Skin of body (tissue), 2 donors: ENCODE data around the gene PI4KA. TPM values are rescaled to one million over a fixed set of nuclear protein-coding genes. Genes with fewer than 3 reads are reported as not detected.
"Not testable (repeated sequence)": the region's sequence is repeated elsewhere in the genome, so short reads cannot be mapped to it uniquely, and the experiment has no call there.

Experiments used
- DNase-seq: peaks from one replicate; lab custom pipeline; 2025; lab: John Stamatoyannopoulos, UW
- total RNA-seq: library from RNA; depleted of rRNA; stranded (reverse); fragments of >200 nt; gene quantifications from one replicate; pipeline ENCODE4 v1.2.3, GENCODE V29; 2014

The PI4KA gene
- total RNA-seq, 1 donor from 2014 or later: 40.5 TPM

DNA sequence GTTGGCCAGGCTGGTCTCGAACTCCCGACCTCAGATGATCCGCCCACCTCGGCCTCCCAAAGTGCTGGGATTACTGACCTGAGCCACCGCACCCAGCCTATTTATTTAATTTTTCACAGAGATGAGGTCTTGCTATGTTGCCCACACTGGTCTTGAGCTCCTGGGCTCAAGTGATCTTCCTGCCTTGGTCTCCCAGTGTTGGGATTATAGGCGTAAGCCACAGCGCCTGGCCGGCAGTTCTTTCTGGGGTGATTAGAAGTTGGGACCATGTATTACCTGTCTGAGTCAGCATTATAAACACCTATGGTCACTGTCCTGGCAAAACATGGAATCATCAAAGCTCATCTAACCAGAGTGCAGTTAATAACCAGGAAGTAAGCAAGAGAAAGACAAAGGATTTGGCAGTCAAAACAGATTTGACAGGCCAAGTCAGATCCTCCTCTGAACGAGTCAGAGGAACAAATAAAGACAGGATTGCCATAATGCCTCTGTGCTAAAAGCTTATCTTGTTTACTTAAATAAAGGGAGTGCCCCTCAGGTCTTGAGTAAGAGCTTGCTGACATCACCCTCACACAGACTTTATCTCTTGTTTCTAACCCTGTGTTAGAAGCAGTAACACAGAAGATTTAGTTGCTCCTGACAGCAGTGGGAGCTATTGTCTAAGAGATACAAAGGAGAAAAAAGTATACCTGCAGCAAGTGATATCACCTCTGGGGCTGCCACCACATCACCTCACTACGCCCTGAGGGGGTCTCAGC is 81.0 kb downstream of the PI4KA start:
- DNase-seq: peak; percentile 48

DNA sequence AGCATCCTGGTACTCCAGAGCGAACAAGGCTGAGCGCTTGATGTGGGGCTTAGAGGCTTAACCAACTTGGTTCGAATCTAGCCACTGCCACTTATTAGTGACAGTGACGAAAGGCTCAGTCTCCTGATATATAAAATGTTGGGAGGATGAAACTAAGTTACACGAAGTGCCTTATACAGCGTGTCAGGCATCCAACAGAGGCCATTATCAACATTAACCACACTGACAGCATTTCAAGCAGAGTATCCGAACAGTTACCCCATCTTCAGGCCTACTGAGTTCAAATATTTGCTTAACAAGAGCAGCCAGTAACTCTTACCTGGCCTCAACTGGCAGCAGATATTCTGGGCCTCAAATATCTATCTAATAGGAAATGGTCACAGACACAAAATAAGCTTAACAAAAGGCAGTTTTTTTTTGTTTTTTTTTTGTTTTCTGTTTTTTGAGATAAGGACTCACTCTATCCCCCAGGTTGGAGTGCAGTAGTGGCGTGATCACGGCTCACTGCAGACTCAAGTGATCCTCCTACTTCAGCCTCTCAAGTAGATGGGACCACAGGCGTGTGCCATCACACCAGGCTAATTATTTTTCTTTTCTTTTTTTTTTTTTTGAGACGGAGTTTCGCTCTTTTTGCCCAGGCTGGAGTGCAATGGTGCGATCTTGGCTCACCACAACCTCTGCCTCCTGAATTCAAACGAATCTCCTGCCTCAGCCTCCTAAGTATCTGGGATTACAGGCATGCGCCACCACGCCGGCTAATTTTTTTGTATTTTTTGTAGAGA is 81.8 kb downstream of the PI4KA start:
- no peak for DNase-seq

DNA sequence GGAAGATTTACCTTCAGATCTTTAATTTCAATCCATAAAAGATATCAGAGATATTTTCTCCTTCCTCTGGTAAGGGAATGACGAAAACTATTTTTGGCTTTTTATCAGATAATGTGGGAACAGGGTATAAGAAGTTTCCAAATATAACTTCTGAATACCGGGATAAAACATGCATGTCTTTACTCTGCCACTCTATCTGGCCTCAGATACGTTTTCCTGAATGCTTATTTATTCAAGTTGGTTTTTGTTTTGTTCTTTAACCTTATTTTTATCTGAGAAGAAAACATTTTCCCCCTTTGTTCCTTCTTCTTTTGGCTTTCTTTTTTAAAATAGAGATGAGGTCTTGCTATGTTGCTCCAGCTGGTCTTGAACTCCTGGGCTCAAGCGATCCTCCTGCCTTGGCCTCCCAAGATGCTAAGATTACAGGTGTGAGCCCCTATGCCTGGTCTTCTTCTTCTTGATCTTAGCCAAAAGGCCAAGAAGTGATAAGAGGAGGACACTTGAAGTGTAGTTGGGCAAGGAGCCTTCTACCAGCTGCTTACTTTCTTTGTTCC is 83.2 kb downstream of the PI4KA start:
- DNase-seq: no peak

DNA sequence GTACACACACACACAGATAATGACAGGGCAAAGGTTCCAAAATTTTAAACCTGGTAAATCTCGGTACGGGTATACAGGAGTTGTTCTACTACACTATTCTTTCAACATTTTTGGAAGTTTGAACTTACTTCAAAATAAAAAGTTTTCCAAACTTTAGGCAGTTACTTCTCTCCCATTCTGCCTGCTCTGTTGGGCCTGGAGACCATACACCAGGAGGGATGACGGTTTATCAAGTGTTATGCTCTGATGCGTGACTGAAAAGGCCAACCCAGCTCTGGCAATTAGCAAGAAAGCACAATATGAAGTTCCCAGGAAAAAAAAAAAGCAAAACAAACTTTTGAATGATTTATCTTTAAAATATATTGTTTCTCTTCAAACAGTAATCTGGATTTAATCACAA is 83.7 kb downstream of the PI4KA start:
- no peak for DNase-seq

DNA sequence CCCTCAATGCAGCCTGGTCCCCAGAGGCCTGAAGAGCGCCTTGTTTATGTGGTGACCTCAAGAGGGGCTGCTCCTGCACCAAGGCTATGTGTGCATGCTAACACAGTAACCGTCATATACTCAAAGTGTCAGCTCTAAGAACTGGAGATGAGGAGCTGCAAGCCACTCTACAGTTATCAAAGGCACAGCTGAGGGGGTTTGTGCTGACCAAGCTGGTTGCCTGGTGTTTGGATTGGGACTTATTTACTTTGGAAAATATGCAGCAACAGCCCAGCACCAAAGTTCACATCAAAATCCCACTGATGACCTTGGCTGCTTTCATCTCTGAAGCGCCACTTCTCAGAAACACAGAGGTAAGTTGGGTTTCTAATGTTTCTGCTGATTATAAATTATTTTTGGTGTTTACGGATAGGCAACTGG is 84.8 kb downstream of the PI4KA start, which contains the start of gene SERPIND1:
Gene SERPIND1 (plus strand): TSS at position 321 of the 420 bp plus-strand sequence. CDS start 5,200 bp downstream, outside the sequence.
- DNase-seq: no peak

DNA sequence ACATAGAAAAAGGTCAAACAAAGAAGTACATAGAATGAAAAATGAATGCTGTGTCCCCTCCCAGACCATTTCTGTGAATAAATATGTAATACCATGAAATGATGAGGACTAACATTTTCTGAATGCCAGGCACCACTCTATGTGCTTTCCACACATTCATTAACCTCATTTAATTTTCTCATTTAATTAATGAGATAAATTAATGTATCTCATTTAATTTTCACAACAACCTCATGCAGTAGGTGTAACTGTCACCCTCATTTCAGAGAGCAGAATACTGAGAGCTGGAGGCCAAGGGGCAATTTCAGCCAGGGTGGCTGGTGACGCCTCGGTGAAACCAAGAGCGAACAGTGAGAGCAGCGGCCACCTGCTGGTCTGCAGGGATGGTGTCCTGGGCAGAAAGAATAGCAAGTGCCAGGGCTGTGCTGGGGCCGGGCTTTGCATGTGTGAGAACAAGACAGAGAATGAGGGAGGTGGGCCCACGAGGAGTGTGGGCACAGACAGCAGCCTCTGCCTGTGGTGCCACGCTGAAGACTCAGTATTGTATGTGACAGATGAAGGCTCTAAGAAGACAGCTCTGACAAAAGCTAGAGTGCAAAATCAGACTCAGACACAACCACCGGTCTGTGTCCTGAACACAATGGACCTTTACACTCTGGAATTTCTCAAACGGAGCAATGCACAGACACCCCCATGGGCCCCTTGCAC is 86.5 kb downstream of the PI4KA start:
- no peak for DNase-seq

DNA sequence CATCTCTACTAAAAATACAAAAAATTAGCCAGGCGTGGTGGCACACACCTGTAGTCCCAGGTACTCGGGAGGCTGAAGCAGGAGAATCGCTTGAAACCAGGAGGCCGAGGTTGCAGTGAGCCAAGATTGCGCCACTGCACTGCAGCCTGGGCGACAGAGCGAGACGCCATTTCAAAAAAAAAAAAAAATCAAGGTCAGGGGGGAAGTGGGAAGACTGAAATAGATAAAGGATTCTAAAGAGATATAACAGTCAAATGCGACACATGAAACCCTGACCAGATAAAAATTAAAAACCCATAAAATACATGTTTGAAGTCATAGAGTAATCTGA is 89.2 kb downstream of the PI4KA start:
- DNase-seq: not testable (repeated sequence)

DNA sequence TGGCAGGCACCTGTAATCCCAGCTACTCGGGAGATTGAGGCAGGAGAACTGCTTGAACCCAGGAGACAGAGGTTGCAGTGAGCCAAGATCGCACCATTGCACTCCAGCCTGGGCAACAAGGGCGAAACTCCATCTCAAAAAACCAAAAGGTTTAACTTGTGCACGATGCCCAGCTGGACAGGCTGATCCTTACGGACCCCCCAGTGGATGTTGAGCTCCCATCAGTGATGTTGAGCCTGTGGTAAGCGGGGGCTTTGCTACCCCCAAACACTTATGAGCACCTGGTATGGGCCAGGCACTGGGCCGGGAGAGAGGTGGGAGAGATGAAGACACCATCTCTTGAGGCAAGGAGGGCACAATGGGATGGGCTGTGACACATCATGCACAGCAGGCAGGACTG is 92.1 kb downstream of the PI4KA start:
- no peak for DNase-seq

DNA sequence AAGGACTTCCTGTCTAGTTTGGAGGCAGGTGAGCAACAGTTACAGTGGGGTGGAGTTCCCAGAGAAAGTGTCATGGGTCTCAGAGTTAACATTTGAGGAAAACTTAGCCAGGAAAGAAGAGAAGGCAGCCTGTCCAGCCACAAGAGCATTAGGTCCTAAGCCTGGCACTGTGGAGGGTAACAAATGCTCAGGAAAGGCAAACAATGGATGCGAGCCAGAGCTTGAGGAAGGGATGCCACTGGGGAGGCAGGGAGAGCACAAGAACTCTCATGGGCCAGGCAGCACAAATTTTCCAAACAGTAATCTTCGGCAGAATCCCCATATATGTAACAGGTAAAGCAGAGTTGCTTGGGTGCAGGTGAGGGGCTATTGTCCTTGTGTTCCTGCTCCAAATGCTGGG is 92.7 kb downstream of the PI4KA start:
- DNase-seq: no peak

DNA sequence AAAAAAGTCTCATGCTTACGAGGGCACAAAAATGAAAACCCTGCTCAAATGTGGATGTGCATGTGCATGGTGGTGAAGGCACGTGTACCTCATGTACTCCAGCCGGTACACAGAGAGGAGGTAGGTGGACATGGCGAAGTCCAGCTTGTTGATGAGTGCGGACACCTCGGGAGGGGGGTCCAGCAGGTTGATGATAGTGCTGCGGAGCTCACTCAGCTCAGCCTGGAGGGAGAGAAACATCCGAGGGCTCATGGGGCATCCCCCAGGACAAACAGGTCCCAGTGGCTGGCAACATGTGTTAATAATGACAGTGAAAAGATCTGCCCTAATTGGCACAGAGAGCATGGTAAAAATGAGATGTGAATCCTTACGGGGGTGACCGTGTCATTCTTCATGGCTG is 93.9 kb downstream of the PI4KA start:
- no peak for DNase-seq

DNA sequence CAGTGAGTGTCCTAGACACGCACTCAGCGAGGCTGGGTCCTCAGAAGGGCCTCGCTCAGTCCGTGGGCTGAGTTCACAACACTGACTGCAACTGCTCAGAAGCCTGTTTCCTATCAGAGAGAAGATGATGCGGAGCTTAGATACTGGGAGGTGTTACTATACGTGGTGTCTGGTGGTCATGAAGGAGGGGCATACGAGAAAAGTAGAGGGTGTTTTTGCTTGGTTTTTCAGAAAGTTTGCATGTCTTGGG is 94.2 kb downstream of the PI4KA start:
- no peak for DNase-seq

DNA sequence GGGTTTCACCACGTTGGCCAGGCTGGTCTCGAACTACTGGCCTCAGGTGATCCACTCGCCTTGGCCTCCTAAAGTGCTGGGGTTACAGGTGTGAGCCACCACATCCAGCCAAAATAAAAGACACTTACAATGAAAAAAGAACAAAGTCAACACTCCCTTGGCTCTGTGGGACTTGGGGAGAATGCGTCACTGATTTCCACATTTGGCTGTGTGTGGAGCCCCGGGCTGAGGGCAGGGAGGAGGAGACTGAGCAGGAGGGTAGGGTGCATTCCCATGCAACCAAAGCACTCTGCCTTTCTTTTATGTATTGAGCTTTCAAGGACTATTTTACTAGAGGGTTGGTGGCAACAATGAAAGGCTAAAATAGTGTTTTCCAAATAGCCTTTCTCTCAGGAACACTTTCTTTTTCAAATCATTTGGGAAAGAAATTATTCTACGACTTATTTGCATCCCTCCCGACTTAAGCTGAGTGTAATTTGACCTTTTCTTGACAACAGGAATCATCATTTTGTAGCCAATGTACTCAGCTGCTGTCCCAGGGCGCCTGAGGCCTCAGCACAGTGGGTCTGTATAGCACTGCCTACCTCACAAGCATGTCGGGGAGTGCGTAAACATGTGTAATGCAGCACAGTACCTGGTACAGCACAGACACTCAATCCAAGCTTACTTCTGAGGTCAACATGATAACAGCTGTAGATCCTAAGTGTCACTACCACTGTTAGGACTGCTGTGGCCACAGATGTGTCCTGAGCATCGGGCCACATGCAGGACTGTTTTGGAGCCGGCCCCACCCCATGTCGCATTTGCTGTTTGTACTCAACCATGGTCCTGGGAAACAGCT is 94.8 kb downstream of the PI4KA start:
- DNase-seq: no peak

DNA sequence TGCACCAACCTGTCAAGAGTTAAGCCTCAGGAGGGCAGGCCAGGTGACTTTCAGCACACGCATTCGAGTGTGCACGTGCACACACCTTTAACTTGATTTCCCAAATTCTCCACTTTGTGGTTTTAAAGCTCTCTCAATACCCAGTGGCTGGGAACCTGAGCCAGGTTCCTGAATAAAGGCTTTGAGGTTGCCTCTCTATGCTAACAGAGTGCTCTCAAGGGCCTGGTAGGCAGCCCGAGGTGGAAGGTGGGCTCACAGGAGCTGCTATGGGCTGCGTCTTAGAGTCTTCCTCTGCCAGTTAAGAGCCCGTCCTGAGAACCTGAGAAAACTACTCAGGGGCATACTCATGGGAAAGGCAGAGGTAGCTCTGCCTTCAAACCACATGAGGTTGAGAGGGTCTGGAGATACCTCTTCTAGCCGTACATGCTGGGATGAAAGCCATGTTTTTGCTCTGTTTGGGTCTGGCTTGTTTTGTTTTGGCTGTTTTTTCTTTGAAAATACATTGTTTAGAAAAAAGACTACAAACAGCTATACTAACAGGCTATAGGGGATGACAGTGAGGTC is 96.3 kb downstream of the PI4KA start:
- DNase-seq: no peak

DNA sequence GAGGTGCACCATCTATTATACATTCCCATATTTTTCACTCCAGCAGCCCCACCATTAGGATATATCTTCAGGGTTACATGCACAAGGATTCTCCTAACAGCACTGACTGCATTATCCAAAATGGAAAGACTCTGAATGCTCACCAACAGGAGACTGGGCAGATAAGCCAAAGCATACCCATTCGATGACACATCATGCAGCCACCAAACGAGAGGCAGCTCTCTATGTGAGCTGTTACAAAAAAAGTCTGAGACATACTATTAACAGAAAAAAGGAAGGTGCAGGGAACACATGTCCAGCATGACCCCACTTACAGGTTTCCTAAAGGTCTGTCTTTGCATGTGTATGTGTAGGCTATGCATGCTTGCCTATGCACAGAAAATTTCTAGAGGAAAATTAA is 97.1 kb downstream of the PI4KA start:
- no peak for DNase-seq

DNA sequence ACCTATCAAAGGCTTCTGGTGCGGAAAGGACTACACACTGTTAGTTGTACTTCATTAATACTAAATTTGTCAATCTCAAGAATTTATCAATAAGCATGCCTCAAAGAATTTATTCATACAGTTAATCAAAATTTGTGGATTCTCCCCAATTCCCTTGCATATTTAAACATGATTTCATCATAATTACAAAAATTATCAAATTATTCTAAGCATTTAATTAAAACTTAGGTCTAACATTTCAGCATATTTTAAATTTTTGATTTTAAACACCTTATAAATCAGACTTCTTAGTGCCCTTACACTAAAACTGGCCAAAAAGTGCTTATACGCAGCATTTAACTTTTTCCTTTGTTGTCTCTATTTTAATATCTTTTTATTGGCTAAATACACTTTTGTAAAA is 98.5 kb downstream of the PI4KA start:
- no peak for DNase-seq

DNA sequence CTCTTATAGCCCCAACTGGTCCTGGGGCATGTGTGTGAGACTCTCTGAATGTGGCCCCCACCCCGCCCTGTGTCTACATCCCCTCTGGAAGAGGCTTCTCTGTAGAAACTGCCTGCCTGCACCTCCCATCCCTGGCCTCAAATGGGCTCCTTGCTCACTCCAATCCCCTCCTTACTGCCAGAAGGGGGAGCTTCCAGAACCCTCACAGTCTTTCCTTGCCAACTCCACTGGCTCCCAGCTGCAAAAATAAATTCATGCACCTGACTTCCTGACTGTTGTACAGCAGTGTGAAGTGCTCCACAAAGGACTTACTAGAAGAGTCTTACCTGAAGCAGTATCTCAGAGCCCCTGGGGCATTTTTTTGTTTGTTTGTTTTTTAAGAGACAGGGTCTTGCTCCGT is 99.9 kb downstream of the PI4KA start:
- DNase-seq: no peak

DNA sequence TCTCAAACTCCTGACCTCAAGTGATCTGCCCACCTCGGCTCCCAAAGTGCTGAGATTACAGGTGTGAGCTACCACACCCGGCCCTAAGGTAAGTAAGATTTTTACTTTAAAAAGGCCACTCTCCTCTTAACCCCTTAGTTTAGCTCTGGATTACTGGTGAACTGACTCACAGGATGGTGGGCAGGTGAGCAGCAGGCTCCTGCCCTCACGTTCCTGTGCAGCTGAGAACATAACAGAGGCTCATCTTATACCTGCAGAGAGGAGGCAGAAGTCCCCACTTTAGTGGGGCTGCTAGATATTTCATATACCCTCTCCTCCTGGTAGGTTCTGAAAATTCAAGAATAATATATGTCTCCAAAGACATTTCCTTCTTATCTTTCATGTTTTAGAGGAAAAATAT is 101.8 kb downstream of the PI4KA start:
- DNase-seq: no peak

DNA sequence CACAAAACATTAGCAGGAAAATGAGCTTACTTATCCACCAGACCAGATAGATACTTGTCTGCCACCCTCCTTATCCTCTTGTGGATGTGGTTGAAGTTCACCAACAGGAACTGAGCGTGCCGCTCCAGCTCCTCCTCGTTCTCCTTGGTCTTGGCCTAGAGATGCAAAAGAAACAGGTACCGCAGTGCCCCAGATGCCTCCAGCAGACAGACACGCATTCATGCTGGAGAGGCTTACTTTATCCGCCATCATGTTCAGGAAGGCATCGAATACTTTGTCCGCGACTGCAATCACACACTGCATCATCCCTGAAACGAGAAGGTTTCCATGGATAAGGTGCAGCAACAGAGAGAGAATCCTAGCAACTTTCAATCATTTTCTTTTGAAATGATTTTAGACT is 105.7 kb downstream of the PI4KA start:
- no peak for DNase-seq

DNA sequence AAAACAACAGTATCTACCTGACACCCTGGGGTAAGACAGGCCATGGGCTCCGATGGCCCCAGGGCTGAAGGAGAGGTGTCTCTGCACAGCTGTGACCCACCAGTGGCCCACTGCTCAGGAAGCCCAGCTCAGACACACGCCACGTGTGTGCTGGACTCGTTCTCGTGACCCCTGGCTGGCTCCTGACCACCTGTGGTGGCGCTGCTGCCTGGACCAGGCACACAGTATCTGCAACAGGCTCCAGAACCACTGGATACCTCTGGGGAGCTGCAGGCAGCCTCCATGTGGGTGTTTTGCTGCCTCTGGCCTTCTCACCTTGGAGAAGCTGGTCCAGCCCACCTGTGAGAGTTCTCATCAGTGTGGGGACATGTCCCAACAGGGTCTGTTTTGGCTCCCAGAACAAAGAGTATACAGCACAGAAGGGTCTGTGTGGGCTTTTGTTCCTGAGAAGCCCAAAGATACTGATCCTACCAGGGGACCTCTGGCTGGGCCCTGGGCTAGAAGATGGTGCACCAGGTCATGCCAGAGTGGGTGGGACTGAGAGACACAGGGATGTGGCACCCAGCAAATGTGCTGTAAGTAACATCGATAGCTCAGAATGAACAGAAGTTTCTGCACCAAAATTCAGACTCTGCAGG is 106.4 kb downstream of the PI4KA start:
- no peak for DNase-seq

DNA sequence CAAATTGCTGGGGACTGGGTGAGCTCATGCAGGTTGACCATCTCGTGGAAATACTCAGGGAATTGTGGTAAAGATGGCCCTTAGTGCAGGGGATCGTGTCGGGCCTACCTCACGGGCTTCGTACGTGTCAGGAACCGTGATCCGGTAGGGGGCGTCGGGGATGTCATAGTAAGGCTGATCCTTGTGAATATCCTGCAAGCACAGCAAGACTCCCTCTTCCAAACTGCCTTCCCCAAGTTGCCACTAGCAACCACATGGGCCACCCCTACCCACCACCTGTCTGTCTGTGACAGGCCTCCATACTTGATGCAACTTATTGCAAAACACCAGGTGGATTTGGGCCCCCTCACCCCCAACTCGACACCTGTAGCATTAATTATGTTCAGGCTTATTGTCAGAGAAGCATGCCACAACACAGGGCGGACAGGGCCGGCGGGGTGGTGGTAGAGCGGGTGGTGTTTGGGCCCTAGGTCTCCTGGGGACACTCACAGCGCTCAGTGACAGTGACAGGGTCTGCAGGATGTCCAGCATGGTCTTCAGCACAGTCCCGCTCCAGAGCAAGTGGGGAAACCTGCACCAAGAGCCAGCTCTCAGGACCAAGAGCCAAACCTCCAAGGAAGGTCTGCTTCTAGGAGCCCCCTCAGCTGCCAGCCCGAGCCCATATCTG is 107.3 kb downstream of the PI4KA start:
- DNase-seq: no peak
